ENCODE data around the gene CEP164.

DNA sequence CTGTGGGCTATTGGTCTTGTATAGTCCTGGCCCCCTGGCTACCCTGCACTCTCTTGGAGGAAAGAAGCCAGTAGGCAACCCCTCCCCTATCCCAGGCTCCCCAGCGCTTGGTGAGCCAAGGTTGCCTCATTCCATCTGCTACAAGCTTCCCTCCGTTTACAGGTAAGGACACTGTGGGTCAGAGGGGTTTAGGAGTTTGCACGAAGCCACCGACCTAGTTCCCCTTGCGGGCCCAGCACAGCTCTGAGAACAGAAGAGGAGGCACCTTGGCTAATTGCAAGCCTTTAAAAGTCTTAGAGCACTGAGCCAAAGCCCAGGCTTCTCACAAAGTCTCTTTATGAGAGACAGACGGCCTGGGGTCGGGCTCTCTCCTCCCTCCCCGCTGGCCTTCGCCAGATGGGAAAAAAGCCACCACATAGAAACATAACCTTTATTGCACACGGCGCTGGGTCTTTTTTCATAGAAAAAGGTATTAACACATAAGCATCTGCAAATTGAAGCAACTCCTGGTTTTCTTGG is 99.8 kb downstream of the CEP164 start:
- TF ChIP-seq, protein P1, sequence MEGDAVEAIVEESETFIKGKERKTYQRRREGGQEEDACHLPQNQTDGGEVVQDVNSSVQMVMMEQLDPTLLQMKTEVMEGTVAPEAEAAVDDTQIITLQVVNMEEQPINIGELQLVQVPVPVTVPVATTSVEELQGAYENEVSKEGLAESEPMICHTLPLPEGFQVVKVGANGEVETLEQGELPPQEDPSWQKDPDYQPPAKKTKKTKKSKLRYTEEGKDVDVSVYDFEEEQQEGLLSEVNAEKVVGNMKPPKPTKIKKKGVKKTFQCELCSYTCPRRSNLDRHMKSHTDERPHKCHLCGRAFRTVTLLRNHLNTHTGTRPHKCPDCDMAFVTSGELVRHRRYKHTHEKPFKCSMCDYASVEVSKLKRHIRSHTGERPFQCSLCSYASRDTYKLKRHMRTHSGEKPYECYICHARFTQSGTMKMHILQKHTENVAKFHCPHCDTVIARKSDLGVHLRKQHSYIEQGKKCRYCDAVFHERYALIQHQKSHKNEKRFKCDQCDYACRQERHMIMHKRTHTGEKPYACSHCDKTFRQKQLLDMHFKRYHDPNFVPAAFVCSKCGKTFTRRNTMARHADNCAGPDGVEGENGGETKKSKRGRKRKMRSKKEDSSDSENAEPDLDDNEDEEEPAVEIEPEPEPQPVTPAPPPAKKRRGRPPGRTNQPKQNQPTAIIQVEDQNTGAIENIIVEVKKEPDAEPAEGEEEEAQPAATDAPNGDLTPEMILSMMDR (IDR thresholded peaks at IDR 0.05), result no peak
- TF ChIP-seq POLR2A (IDR thresholded peaks at IDR 0.05), result no peak

Data from vagina (tissue), 2 donors.